Stomach (tissue), 4 donors: ENCODE data around the gene ZNF516.

Source experiments
- EP300 ChIP-seq: sonication (generic); formaldehyde crosslinking; IDR thresholded peaks from one replicate; pipeline ENCODE4 v1.6.1; 2017; ENCODE audit warnings: antibody characterized with exemption
- POLR2A ChIP-seq, 4 donors: fragments of 450-650 bp; IDR thresholded peaks; one replicate each; pipeline ENCODE4 v1.6.1; 2016; ENCODE audit warnings: antibody characterized with exemption in 4 of 4, control low read depth in 2 of 4, mild to moderate bottlenecking in 1 of 4, moderate library complexity in 1 of 4
- POLR2AphosphoS5 ChIP-seq, 3 donors: sonication (generic); formaldehyde crosslinking; IDR thresholded peaks; one replicate each; pipeline ENCODE4 v1.6.1; 2016; ENCODE audit warnings: antibody characterized with exemption in 3 of 3
- TF ChIP-seq, protein P1 (sequence below), 7 experiments: fragments of 450-650 bp in 4 of 7; fragments of 200-600 bp in 3 of 7; sonication (generic) in 3 of 7; IDR thresholded peaks; one replicate each; pipeline ENCODE4 v1.5.1; 2016 to 2019; ENCODE audit warnings: antibody characterized with exemption in 7 of 7, control low read depth in 2 of 7, mild to moderate bottlenecking in 1 of 7

DNA sequence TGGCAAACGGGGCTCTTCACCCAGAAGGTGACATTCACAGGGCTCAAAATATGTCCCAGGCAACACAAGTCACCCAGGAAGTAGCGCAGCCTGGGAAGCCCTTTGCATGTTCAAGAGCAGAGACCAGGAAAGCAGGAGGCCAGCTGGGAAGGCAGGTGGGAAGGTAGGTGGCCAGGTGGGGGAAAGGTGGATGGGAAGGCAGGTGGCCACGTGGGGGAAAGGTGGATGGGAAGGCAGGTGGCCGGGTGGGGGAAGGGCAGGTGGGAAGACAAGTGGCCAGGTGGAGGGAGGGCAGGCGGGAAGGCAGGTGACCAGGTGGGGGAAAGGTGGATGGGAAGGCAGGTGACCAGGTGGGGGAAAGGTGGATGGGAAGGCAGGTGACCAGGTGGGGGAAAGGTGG, 102.7 kb downstream of the ZNF516 start:
- TF ChIP-seq POLR2AphosphoS5 (IDR thresholded peaks at IDR 0.05) (no peak), POLR2A (IDR thresholded peaks at IDR 0.05) (no peak), EP300 (no peak)
- TF ChIP-seq, protein P1, sequence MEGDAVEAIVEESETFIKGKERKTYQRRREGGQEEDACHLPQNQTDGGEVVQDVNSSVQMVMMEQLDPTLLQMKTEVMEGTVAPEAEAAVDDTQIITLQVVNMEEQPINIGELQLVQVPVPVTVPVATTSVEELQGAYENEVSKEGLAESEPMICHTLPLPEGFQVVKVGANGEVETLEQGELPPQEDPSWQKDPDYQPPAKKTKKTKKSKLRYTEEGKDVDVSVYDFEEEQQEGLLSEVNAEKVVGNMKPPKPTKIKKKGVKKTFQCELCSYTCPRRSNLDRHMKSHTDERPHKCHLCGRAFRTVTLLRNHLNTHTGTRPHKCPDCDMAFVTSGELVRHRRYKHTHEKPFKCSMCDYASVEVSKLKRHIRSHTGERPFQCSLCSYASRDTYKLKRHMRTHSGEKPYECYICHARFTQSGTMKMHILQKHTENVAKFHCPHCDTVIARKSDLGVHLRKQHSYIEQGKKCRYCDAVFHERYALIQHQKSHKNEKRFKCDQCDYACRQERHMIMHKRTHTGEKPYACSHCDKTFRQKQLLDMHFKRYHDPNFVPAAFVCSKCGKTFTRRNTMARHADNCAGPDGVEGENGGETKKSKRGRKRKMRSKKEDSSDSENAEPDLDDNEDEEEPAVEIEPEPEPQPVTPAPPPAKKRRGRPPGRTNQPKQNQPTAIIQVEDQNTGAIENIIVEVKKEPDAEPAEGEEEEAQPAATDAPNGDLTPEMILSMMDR (IDR thresholded peaks at IDR 0.05), result no peak
